Keratinocyte (primary cell): Measurements from ENCODE around the gene DRAM2.

Source experiments
- EZH2 ChIP-seq: IDR thresholded peaks from one replicate; pipeline ENCODE4 v1.6.1; 2012; ENCODE audit warnings: inconsistent platforms, mild to moderate bottlenecking, low read length, moderate library complexity
- TF ChIP-seq, protein P1 (sequence below), 3 experiments: IDR thresholded peaks in 1 of 3; conservative IDR thresholded peaks in 1 of 3; optimal IDR thresholded peaks in 1 of 3; 2 replicates in 2 of 3; 3 replicates in 1 of 3; pipeline versions ENCODE3 to v1.5.1; 2011; ENCODE audit warnings: low read length in 3 of 3, mild to moderate bottlenecking in 3 of 3, moderate library complexity in 2 of 3, control low read depth in 1 of 3, inconsistent platforms in 1 of 3; ENCODE audit not compliant: insufficient read depth in 2 of 3; ENCODE audit errors: extremely low read depth in 1 of 3

DNA sequence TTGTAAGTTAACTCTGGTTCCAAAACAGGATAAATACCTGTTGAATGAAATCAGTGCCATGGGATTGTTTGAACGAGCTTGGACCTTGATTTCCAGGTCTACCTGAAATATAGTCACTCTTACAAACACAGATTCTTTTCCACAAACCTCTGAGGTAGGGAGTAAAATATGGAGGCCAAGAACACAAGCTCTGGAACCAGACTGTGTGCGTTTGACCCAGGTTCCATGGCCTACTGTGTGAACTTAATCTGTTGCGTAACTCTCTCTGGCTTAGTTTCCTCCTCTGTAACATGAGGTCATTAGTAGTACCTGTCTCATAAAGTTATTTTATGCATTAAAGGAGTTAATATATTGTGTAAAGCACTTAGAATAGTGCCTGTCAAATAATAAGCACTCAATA is 35.5 kb upstream of the DRAM2 start:
- TF ChIP-seq, protein P1, sequence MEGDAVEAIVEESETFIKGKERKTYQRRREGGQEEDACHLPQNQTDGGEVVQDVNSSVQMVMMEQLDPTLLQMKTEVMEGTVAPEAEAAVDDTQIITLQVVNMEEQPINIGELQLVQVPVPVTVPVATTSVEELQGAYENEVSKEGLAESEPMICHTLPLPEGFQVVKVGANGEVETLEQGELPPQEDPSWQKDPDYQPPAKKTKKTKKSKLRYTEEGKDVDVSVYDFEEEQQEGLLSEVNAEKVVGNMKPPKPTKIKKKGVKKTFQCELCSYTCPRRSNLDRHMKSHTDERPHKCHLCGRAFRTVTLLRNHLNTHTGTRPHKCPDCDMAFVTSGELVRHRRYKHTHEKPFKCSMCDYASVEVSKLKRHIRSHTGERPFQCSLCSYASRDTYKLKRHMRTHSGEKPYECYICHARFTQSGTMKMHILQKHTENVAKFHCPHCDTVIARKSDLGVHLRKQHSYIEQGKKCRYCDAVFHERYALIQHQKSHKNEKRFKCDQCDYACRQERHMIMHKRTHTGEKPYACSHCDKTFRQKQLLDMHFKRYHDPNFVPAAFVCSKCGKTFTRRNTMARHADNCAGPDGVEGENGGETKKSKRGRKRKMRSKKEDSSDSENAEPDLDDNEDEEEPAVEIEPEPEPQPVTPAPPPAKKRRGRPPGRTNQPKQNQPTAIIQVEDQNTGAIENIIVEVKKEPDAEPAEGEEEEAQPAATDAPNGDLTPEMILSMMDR (optimal IDR thresholded peaks at IDR 0.05 in 1 of 3, IDR thresholded peaks at IDR 0.05 in 1 of 3, conservative IDR thresholded peaks at IDR 0.05 in 1 of 3; ENCODE audit: extremely low read depth in 1 of 3, insufficient read depth in 2 of 3, low read length in 3 of 3) = no peak
- no peak for TF ChIP-seq EZH2
